Measurements from ENCODE around the gene CD109.

CD109 gene

GRCh38 chr6:73867411-73867810 lies 171.4 kb downstream of the CD109 start:
- no peak for DNase-seq

- no peak for DNase-seq
These were observed 174.9 kb downstream of the CD109 start for GRCh38 chr6:73870907-73871306.

GRCh38 chr6:73873081-73873480 lies 177.1 kb downstream of the CD109 start:
- no peak for DNase-seq
